ENCODE measurements around the gene FILIP1L.
"Not testable (repeated sequence)": the region's sequence is repeated elsewhere in the genome, so short reads cannot be mapped to it uniquely, and the experiment has no call there.

Gene FILIP1L

DNA sequence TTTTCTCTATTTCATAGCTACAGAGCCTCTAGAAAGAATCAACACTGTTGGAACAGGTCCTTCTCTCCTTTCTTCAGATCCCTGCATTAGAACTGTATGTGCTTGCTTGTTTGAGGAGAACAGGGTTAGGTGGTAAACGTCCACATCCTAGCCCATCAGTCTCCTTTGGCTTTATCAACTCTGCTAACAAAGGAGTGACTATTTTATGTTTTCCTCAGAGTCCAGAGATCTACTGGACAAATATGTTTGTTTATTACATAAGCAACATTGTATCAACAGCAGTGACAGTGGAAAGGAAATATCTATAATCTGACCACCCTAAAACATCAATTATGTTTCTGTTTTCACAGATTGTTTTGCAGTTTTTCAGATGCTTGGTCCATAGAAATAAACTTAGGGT, 257.0 kb downstream of the FILIP1L start:
- no peak for DNase-seq

DNA sequence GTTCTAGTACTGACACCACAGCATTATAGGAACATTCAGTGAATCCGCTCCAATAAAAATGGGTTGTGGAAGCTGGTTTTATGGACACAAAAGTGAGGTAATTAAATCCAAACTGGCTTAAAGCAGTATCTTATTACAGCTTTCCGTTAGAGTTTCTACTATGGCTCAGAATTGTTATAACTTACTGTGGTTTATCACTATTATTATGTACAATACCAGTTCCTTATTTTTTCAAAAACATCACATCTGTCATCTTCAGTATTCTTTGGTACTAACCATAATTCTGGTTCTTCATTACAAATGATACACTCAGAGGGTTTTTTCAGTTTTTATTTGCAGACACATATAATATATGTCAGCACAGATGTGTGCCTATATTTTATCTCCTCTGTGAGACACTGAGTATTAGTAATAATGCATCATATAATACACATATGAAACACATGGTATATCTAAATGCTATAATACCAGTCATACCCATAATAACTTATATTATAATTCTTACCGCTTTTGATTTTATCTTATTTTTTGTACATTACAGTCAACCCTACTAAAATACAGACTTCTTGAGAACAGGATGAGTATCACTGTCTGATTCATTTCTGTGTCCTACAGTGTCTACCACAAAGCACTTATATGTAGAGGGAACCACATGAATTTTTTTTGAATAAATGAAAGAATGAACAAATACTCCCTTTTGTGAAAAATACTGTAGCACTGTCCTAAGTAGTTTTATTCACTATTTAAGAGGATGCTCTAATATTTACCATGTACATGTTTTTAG, 257.7 kb downstream of the FILIP1L start:
- no peak for DNase-seq

DNA sequence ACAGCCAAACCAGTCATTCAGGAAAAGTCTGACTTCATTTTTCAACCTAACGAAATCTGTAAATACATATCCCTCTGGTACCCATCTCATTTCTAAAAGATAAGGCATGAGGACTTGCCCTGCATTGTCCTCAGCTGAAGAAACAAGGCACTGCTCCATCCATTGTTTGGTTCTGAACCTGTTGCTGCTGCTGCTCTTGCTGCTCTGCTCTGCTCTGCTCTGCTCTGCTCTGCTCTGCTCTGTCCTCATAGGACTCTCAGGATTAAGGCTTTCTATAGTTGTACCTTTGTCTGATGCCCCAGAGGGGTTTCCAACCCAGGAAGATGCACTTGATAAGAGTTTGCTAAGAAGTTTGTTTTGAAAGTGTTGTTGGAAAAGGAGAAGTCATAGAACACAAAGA, 258.4 kb downstream of the FILIP1L start:
- DNase-seq = no peak

DNA sequence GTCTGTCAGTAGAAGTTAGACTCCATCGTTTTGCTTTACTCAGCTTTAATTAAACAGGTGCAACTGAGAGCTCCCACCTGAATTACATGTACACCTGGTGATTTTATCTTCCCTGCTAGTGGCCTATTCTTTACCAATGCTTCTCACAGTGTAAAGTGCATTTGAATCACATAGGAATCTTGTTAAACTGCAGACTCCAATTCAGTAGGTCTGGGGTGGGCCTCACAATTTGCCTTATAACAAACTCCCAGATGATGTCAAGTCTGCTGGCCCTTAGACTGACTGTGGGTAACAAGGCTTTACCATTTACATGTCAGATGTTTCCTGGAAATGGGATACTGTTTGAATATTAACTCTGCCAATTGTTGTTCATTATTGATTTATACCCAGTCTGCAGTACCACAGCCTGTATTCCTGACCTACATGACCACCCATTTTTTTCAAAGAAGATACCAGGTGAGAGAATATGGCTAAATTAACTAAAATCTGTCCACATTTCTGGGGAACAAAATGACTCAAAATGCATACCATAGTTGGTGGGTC, 259.5 kb downstream of the FILIP1L start:
- DNase-seq = no peak

DNA sequence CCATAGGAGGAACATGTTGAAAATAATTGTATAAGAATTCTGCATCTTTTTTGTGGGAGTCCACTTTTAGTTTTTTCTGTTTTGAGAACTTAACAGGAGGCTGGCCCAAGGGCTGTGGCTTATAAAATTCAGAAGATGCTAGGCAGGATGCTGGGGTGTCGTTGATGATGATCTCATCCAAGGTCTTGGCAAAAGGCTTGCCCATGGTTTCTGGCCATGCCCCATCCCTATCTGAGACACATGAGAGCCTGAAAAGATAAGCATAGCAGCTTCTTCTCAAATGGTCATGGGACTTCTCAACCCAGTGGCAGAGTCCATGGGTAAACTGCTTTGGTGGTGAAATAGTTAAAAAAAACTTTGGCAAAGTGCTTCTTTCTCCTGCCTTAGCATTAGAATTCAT, 261.4 kb downstream of the FILIP1L start:
- DNase-seq = no peak

DNA sequence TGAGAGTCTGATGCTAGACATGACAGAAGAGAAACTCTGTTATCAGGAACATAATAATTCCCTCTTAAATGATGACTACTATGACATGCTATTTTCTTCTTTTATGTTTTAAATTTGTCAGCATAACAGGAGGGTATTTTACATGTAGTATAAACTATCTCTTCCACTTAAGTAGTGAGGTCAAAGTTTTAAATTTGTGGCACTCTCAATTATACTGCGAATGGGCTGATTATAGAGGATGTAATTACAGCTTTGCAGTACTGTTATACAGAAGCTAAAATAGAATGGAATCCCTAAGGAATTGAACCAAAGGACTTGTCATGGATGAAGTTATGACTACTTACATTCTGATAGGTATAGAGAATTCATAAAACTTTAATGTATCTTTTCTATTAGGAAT, 262.3 kb downstream of the FILIP1L start:
- DNase-seq = no peak

DNA sequence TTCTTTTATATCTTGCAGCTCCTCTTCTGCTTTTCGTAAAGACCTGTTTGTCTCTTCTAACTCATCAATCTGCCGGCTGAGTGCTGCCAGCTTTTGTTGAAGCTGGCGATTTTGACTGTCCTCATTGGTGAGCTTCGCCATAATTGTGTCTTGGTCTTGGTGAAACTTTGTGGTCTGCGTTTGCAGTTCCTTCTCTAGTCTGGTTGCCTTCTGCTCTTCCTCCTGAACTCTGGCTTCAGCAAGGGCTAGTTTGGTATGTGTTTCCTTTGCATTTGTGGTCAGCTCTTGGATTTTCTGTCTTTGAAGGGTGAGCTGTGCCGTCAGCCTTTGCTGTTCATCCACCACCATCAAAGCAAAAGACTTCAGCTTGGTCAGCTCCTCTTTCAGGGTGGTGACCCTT, 263.7 kb downstream of the FILIP1L start:
- DNase-seq = no peak

DNA sequence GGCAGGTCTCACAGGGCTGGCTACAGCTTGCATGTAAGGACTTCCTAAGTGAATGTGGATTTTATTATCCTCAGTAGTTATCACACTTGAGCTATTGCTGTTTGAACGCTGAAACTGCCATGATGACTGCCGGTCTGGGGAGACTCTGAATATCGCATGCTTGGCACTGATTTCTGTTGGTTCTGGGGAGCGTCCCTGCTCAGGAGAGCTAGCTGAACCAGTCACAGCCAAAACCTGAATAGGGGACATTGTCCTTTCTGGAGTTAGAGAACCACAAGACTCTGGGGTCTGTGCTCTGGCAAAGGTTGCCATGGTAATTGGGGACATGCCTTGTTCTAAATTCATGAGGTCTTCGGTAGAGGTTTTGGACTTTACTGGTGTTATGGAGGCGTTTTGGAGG, 265.9 kb downstream of the FILIP1L start:
- DNase-seq = no peak

DNA sequence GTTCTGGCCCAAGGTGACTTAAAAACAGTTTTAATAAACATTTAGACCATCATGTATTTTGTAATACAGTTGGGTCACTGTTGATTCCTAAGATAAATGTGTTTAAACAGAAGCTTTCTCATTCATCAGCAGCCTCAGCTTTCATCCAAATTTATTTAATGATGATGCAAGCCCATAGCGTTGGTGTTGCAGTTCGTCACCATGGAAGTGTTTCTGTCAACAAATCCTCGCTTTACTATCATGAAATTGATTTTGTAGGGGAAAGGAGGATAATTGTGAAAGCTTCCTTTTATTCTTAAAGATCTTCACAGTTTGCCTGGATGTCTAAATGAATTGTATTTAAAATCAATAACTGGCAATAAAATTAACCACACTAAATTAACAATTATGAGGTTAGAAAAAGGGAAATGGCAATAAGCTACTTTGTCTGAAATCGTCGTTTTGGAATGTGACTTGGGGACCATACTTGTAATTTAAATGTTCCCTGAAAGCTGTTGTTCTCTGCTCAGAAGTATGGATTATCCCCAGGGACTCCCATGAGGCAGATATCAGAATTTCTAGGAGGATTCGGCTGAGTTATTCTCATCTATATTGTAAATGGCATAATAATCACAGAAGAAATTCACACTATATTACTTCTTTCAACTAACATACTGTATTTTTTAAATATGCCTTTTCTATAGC, 267.7 kb downstream of the FILIP1L start:
- DNase-seq = no peak

DNA sequence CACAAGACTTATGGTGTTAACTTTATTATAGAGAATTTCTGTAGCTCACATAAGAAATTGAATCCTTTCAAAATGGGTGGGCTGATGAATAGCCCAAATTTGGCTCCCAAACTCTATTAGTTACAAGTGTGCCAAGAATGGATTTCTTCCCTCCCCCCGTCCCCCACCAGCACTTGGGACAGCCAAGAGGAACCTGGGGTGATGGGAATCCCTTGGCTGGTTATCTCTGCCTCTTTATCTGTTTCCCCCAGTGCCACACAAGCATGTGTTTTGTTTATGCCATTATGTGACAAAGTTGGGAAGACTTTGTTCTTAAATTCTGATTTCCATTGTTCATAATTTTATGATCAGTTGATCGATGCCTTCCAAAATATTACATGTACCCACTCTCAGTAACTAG, 268.3 kb downstream of the FILIP1L start:
- no peak for DNase-seq

DNA sequence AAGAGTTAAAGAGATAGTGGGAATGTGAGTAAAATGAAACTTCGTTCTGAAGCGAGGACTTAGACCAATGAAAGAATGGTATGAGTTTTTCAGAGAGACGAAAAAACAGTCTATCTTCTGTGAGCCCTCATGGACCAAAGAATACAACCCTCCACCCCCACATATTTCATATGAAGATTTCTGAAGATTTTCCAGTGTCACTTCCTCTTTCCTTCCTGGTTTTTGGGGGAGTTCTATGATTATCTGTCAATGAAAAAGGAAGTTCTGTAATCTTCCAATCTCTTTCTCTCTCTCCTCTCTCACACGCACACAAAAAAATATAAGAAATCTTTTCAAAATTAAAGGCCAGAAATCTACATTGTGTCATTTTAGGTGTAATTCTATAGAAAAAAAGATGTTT, 269.0 kb downstream of the FILIP1L start:
- DNase-seq = no peak

DNA sequence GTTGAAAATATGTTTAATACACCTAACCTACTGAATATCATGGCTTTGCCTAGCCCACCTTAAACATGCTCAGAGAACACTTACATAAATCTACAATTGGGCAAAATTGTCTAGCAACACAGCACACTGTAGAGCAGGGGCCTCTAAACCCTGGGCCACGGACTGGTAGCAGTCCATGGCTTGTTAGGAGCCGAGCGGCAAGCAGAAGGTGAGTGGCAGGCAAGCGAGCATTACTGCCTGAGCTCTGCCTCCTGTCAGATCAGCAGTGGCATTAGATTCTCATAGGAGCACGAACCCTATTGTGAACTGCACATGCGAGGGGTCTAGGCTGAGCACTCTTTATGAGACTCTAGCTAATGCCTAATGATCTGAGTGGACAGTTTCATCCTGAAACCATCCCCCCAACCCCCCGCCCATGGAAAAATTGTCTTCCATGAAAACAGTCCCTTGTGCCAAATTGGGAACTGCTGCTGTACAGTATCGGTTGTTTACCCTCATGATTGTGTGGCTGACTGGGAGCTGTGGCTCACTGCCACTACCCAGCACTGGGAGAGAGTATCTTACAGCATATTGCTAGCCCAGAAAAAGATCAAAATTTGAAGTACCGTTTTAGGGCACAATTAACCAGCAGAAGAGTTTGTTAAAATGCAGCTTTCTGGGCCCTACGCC, 270.6 kb downstream of the FILIP1L start:
- DNase-seq = no peak

DNA sequence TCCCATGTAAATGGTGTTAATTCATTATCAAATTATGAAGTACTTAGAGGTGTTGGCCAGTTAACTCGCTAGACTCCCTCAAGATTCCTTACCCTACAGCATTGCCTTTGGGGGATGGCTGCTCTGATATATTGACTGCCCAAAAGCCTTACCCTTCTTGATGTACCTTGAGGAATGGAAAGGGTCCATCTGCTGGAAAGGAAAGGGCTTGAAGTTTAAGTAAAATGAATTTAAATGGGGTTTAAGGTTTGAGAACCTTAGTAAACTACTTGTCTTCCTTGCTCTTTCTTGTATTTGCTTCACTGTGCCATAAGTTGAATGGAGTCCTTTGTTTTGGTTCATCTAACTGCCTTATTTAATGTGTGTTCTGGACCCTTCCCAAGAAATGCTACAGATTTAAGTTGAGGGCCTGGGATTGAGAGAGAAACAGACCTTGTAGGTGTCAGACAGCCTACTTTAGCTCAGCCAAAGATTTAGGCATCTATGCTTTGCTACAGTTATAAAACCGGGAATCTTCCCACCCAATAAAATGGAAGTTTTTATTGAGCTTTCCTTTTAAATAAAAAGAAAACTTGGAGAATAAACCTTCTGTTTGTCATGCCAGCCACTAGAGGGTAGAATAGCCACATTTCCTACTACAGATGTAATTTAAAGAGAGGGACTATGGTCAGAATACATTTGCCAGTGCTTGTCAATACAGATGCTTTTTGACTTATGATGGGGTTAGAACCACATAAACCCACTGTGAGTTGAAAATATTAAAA, 271.3 kb downstream of the FILIP1L start:
- no peak for DNase-seq

DNA sequence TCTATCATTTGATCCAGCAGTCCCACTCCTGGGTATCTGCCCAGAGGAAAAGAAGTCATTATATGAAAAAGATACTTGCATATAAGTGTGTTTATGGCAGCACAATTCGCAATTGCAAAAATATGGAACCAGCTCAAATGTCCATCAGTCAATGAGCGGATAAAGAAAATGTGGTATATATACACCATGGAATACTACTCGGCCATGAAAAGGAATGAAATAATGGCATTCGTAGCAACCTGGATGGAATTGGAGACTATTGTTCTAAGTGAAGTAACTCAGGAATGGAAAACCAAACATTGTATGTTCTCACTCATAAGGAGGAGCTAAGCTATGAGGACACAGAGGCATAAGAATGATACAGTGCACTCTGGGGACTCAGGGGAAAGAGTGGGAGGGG, 272.4 kb downstream of the FILIP1L start:
- DNase-seq = not testable (repeated sequence)

DNA sequence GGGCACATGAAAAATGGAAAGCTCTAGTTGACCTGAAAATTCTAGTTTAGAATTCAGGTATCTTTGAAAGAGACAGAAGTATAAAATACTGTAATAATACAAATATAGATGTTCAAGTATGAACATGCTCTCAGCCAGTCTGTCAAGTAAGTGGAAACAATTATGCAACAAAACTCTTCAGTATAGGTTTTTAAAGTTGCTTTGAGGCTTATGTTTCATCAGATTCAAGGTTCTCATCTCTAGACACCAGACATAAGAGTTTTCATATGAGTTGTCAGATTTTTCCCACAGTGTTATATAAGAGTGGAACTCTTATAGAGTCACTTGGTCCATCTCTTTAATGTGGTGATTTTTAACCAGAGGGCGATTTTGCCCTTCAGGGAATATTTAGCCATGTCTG, 274.7 kb downstream of the FILIP1L start:
- DNase-seq = no peak

DNA sequence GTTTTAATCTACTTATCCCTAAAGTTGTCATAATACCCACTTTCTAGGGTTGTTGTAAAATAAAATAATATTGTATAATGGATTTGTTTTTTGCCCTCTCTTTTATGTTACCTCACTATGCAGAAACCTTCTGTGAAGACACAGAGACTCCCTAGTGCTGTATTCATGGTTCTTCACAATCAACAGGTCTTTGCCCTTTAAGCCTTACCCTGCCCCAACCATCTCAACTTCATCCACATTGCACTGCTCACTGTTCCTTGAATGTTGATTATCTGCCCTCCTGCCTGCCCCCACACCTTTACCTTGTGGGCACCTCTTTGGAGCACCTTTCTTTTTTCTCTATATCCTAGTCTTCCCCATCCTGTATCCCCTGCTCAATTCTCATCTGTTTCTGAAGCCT, 275.5 kb downstream of the FILIP1L start:
- no peak for DNase-seq

DNA sequence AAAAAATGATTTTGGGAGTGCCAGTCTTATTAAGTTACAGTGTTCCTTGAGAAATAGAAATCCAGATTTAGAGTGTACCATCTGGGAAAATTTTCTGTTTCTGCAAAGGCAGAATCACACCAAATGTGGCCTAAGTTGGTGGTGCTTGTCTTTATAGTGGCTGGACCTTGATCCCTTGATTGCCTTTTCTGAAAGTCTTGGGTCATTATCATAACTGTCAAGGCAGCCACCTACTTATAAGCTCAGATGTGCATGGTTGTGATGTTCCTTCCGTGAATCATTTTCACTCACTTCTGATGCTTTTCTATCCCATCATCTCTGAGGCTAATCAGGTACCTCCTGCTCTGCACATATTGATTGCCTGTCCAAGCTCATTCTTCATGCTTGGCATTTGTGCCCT, 276.6 kb downstream of the FILIP1L start:
- no peak for DNase-seq

DNA sequence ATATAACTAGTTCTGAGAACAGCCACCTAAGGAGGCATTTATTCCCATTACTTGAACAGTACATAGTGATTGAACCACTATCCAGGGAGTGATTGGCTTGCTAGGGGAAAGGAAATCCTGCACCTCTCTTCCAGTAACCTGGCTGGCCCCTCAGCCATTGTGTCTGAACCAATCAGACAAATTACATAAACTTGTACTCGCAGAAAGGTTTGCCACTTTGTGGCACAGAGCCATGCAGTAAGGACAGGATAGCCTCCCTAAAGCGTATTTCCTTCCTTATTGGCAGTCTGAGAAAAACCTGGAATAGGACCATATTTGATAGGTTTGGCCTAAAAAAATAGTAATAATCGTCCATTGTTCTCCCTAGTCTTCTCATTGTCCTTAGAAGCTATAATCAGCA, 277.6 kb downstream of the FILIP1L start:
- no peak for DNase-seq

DNA sequence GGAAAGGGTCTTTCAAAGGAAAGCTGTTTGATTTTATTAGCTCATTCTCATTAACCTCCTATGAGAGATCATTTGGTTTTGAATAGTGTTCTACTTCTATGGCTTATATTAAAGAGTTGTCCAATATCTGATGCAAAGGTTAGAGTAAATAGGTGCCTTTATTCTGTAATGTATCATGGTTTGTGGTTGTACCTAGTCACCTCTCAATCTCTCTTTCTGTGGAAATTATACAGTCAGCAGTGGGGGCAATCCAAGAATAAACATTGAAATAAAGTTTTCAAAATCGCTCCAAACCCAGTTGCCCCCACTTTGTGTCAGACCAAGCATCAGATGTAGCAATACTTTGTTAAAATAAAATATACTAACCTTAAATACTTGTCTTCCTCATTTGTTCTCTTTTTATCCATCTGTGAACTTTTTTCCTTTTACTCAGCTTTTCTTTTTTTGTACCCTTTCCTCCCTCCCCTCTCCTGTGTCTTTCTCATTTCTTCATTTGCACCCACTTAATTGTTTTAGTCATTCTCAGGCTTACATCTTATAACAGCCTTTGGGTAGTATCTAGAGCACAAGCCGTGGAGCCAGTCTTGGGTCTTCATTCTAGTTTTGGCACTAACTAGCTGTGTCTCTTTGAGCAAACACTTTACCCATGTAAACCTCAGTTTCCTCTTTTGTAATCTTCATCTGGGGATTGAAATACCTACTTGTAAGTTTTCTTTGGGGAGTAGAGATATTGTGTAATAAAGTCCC, 279.9 kb downstream of the FILIP1L start:
- DNase-seq = no peak

DNA sequence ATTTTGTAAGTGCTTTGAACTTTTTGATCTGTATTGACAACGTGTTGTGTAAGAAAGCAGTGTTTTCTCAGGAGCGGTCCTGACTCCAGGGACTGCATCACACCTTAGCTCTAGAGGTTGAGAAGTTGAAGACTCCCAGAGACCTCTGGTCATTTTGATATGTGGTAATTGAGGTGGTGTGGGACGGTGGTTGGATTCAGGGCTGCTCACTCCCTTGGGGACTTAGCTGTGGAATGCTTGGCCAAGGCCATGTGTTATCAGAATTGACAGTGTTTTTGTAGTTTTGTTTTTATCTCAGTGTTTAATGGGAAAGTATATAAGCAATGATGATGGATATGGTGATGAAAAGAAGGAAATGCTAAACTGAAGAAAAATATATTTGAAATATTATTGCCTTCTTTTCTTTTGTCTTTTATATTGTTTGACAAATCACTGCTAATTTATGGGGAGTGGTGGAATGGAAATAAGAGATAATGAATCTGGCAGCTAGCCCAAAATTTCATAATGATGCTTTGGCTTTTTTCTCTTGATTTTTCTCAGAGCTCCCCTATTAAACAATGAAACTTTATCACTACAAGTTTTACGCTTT, 280.6 kb downstream of the FILIP1L start:
- DNase-seq = no peak

DNA sequence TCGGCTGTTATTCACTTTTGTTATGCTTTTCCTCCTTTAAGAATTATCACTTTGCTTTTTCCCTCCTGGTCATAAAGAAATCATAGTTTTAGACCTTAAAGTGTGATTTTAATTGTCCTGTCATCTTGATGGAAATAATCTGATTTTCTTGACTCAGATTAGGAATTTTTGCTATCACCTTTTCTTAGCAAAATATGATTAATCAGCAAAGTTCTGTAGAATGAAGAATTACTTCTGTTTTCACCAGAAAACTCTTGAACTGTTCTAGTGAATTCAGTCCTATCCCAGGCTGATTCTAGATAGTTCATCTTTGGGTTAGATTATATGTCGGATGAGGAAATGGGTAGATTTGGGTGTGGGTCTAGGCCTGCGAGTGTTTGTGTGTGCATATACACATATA, 284.5 kb downstream of the FILIP1L start:
- DNase-seq = no peak

Measured in cerebellar nuclear complex (tissue), 1 donor.